Jurkat, Clone E6-1 (cell line): ENCODE measurements around the gene NDP.

Experiments
- DNase-seq: peaks from one replicate; pipeline ENCODE4 v3.0.0-alpha.2; 2011; ENCODE audit warnings: low read depth, low spot score
- H3K4me3 ChIP-seq: 2 replicates; pipeline ENCODE4 v1.5.1; 2011; ENCODE audit warnings: mild to moderate bottlenecking, low read length, control low read depth, moderate library complexity

The NDP gene

GRCh38 chrX:43899878-43900815 is 73.0 kb downstream of the NDP start:
- H3K4me3 ChIP-seq: no peak overlapping the region
- DNase-seq: no peak
